ENCODE results near the gene FGD3. TPM values are rescaled to one million over a fixed set of nuclear protein-coding genes. Genes with fewer than 3 reads are reported as not detected.

The FGD3 gene, protein sequence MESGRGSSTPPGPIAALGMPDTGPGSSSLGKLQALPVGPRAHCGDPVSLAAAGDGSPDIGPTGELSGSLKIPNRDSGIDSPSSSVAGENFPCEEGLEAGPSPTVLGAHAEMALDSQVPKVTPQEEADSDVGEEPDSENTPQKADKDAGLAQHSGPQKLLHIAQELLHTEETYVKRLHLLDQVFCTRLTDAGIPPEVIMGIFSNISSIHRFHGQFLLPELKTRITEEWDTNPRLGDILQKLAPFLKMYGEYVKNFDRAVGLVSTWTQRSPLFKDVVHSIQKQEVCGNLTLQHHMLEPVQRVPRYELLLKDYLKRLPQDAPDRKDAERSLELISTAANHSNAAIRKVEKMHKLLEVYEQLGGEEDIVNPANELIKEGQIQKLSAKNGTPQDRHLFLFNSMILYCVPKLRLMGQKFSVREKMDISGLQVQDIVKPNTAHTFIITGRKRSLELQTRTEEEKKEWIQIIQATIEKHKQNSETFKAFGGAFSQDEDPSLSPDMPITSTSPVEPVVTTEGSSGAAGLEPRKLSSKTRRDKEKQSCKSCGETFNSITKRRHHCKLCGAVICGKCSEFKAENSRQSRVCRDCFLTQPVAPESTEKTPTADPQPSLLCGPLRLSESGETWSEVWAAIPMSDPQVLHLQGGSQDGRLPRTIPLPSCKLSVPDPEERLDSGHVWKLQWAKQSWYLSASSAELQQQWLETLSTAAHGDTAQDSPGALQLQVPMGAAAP
- not detected in 2 replicates for total RNA-seq

DNA sequence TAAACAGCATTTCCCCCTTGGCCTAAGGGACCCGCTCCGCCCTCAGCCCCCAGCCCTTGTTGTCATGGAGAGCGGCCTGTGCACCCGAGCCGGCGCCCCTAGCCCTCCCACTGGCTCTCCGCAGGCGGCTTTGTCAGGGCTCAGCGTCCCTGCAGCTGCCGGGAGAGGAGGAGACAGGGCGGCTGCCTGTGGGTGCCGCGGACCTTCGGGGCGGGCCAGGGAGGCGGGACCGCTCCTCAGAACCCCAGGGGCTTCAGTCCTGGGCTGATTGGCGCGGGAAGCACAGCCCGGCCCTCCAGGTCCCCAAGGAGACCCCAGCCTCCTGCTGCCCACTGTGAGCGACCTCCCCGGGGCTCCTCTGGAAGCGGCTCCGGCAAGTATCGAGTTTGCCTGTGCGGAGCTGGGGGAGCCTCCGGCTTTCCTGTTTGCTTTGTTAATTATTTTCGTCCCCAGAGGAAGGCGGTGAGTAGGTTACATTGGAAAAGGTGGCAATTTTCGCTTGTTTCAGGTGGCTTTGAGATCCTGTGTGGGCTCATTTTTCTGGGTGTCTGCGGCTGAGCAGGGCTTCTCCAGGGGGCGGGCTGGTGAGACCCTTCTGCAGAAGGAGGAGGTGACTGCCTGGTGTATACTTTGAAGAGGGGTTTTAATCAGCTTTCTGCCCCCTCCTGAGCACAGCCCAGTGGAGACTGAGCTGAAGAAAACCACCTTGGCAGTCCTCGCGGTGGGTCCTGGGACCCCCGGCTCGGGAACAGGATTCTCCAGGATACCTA is at the start of gene FGD3:
Gene FGD3, plus strand, starts transcription at position 256 of the 770 bp plus-strand sequence. CDS start 28,734 bp downstream, outside the sequence.

DNA sequence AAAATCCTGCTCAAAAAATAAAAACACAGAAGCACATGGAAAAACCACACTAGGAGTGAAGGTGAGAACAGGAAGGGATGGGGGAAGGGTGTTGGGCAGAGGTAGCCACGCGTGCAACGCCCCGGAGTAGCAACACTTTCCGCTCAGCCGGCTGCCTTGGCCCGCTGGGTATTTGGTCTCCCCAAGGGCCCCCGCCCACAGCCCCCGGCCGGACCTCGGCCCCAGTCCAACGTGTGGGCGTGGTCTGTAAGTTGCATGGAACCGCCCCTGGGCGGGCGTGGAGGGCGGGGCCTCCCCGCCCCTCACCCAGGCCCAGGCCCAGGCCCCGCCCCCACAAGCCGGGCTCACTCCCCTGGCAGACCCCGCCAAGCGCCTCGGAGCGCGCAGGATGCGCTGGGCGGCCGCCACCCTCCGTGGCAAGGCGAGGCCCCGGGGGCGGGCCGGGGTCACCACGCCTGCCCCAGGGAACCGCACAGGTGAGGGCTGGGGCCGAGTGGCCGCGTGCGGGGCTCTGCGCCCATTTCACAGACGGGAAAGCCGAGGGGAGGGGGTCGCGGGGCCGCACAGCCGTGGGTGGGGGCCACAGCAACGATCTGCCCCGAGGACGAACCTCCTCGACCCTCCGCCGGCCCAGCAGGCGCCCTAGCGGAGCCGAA is 111.2 kb downstream of the FGD3 start, which contains the start of gene SUSD3:
Gene SUSD3, plus strand, starts transcription at position 347 of the 656 bp plus-strand sequence. Its CDS starts 42 bp downstream, at position 389.

Other genes with a start within 250 kb of the FGD3 start
- gene BICD2, start 182.7 kb upstream of the FGD3 start, total RNA-seq = 30.2 and 60.3 TPM in 2 replicates
- 6.1 and 12.6 TPM in 2 replicates for gene ZNF484, start 69.5 kb upstream of the FGD3 start, total RNA-seq
- gene SUSD3, start 111.2 kb downstream of the FGD3 start, total RNA-seq = not detected in 2 replicates
- gene CARD19, start 148.7 kb downstream of the FGD3 start, total RNA-seq = 53.8 and 60.0 TPM in 2 replicates
- gene NINJ1, start 186.7 kb downstream of the FGD3 start, total RNA-seq = 42.4 and 72.4 TPM in 2 replicates
- gene WNK2, start 236.6 kb downstream of the FGD3 start, total RNA-seq = not detected in 2 replicates